CD4-positive, alpha-beta T cell (primary cell): ENCODE measurements around the gene GALNT11. TPM values are rescaled to one million over a fixed set of nuclear protein-coding genes. Genes with fewer than 3 reads are reported as not detected.

Experiments used
- ATAC-seq: fragments of 200-7000 bp; cut with Tn5 transposase; one replicate; pipeline ENCODE4 v1.10.0; 2022; ENCODE audit warnings: mild to moderate bottlenecking; ENCODE audit not compliant: poor library complexity
- CTCF ChIA-PET: fragments of 350-600 bp; sonication (Branson Sonifier 250); formaldehyde crosslinking; loops from one replicate; lab custom pipeline; 2021; ENCODE audit warnings: antibody characterized with exemption, inconsistent platforms; lab: Charles Lee
- POLR2A ChIA-PET: fragments of 350-600 bp; sonication (Branson Sonifier 250); formaldehyde crosslinking; loops from one replicate; lab custom pipeline; 2021; ENCODE audit warnings: antibody characterized with exemption, inconsistent platforms; lab: Charles Lee
- DNase-seq, 14 experiments: peaks; one replicate each; pipeline ENCODE4 v3.0.0-alpha.2; 2013 to 2020; ENCODE audit warnings: mixed read lengths in 2 of 14
- H3K27ac ChIP-seq, 2 donors: one replicate each; pipeline versions ENCODE4 v1.5.1 to v1.7.0; 2013; ENCODE audit warnings: low read length in 2 of 2, low read depth in 1 of 2, mild to moderate bottlenecking in 1 of 2
- H3K27me3 ChIP-seq, 2 experiments: 1 replicate in 1 of 2; 2 replicates in 1 of 2; pipeline versions ENCODE4 v1.6.1 to v1.7.0; 2013; ENCODE audit warnings: low read length in 2 of 2, control low read depth in 1 of 2, mild to moderate bottlenecking in 1 of 2, moderate library complexity in 1 of 2; ENCODE audit not compliant: insufficient read depth in 2 of 2, control insufficient read depth in 1 of 2
- H3K36me3 ChIP-seq: one replicate; pipeline ENCODE4 v1.6.1; 2013; ENCODE audit warnings: low read length, control low read depth; ENCODE audit not compliant: insufficient read depth
- H3K4me1 ChIP-seq: one replicate; pipeline ENCODE4 v1.6.1; 2013; ENCODE audit warnings: low read length, control low read depth; ENCODE audit not compliant: insufficient read depth
- H3K4me3 ChIP-seq: one replicate; pipeline ENCODE4 v1.5.1; 2013; ENCODE audit warnings: mild to moderate bottlenecking, low read length, moderate library complexity
- H3K9me3 ChIP-seq, 2 experiments: 1 replicate in 1 of 2; 2 replicates in 1 of 2; pipeline versions ENCODE4 v1.6.1 to v1.7.0; 2013; ENCODE audit warnings: low read length in 2 of 2, mild to moderate bottlenecking in 2 of 2, control low read depth in 1 of 2, moderate library complexity in 1 of 2; ENCODE audit not compliant: control insufficient read depth in 1 of 2, insufficient read depth in 1 of 2
- H3K27ac Mint-ChIP-seq: one replicate; pipeline ENCODE4 v1.8.0; 2020; ENCODE audit warnings: mixed read lengths
- H3K27me3 Mint-ChIP-seq: one replicate; pipeline ENCODE4 v1.8.0; 2021; ENCODE audit warnings: mixed read lengths
- H3K36me3 Mint-ChIP-seq: one replicate; pipeline ENCODE4 v1.8.0; 2021; ENCODE audit warnings: low read depth, mixed read lengths
- H3K4me1 Mint-ChIP-seq: one replicate; pipeline ENCODE4 v1.8.0; 2021; ENCODE audit warnings: low read depth, mixed read lengths
- H3K4me3 Mint-ChIP-seq: one replicate; pipeline ENCODE4 v1.8.0; 2020; ENCODE audit warnings: mild to moderate bottlenecking, mixed read lengths
- H3K9me3 Mint-ChIP-seq: one replicate; pipeline ENCODE4 v1.8.0; 2020; ENCODE audit warnings: mixed read lengths
- intact Hi-C, 2 experiments: fragments of 100-400 bp; cut with DNase I in 1 of 2; cut with micrococcal nuclease in 1 of 2; formaldehyde crosslinking; loops; one replicate each; pipeline versions ENCODE4 v1.15.1 to v1.9.0; 2023 to 2025; cut with DNase I, micrococcal nuclease
- total RNA-seq, 174 experiments: library from RNA in 2 of 174; stranded (reverse) in 2 of 174; gene quantifications; one replicate each; pipeline ENCODE4 v1.2.3 and lab custom pipeline; 2021 to 2026
- TF ChIP-seq, protein P1 (sequence below): fragments of 200-600 bp; IDR thresholded peaks from one replicate; pipeline ENCODE4 v1.8.0; 2022; ENCODE audit warnings: antibody characterized with exemption, mild to moderate bottlenecking

The GALNT11 gene
- total RNA-seq, 2 experiments from 2014 or later, result 20.7 to 22.2 TPM

DNA sequence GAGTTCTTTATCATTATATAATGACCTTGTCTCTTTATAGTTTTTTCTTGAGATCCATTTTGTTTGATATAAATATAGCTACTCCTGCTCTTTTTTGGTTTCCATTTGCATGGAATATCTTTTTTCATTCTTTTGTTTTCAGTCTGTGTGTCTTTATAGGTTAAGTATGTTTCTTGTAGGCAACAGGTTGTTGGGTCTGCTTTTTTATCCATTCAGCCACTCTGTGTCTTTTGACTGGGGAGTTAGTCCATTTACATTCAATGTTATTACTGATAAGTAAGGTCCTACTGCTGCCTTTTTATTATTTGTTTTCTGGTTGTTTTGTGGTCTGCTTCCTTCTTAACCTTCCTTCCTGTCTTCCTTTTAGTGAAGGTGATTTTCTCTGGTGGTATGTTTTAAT is 21.1 kb downstream of the GALNT11 start:
- Histone ChIP-seq H3K27me3 (no peaks in the 10 kb centered on the region), H3K27ac (no peak overlapping the region), H3K9me3 (peaks cover 8 to 15% of the 10 kb centered on the region in 2 experiments), H3K4me3 (no peak overlapping the region), H3K36me3 (no peaks in the 10 kb centered on the region), H3K4me1 (no peaks in the 10 kb centered on the region)
- Mint-ChIP-seq H3K27ac (no peak overlapping the region), H3K9me3 (peaks cover 28% of the 10 kb centered on the region), H3K4me1 (peaks cover 31% of the 10 kb centered on the region), H3K36me3 (peaks cover 66% of the 10 kb centered on the region), H3K4me3 (no peak overlapping the region), H3K27me3 (no peaks in the 10 kb centered on the region)
- CTCF ChIA-PET, result no interaction called here
- ATAC-seq (no peak), DNase-seq (no peak)
- POLR2A ChIA-PET, result interaction anchor here (0.6 kb wide), 1 partner anchor 761 kb away, joined by 3 read pairs; no protein-coding TSS in a partner anchor
- intact Hi-C loops, result no loop called here
- TF ChIP-seq, protein P1, sequence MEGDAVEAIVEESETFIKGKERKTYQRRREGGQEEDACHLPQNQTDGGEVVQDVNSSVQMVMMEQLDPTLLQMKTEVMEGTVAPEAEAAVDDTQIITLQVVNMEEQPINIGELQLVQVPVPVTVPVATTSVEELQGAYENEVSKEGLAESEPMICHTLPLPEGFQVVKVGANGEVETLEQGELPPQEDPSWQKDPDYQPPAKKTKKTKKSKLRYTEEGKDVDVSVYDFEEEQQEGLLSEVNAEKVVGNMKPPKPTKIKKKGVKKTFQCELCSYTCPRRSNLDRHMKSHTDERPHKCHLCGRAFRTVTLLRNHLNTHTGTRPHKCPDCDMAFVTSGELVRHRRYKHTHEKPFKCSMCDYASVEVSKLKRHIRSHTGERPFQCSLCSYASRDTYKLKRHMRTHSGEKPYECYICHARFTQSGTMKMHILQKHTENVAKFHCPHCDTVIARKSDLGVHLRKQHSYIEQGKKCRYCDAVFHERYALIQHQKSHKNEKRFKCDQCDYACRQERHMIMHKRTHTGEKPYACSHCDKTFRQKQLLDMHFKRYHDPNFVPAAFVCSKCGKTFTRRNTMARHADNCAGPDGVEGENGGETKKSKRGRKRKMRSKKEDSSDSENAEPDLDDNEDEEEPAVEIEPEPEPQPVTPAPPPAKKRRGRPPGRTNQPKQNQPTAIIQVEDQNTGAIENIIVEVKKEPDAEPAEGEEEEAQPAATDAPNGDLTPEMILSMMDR, result no peak

DNA sequence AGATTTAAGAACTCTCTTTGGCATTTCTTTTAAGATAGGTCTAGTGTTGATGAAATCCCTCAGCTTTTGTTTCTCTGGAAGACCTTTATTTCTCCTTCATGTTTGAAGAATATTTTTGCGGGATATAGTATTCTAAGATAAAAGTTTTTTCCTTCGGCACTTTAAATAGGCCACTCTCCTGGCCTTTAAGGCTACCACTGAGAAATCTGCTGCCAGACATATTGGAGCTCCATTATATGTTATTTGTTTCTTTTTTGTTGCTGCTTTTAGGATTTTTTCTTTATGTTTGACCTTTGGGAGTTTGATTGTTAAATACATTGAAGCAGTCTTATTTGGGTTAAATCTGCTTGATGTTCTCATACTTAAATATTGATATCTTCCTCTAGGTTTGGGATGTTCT is 22.6 kb downstream of the GALNT11 start:
- H3K27me3 ChIP-seq, result no peaks in the 10 kb centered on the region
- no peak overlapping the region for H3K27ac ChIP-seq
- DNase-seq (no peak), ATAC-seq (no peak)
- H3K36me3 ChIP-seq, result no peaks in the 10 kb centered on the region
- TF ChIP-seq, protein P1, result no peak
- peaks cover 7 to 15% of the 10 kb centered on the region in 2 experiments for H3K9me3 ChIP-seq
- H3K4me3 ChIP-seq, result no peak overlapping the region
- no peak overlapping the region for H3K4me3 Mint-ChIP-seq
- H3K4me1 Mint-ChIP-seq, result peaks cover 31% of the 10 kb centered on the region
- no peaks in the 10 kb centered on the region for H3K27me3 Mint-ChIP-seq
- H3K27ac Mint-ChIP-seq, result no peak overlapping the region
- H3K9me3 Mint-ChIP-seq, result peaks cover 21% of the 10 kb centered on the region
- peaks cover 57% of the 10 kb centered on the region for H3K36me3 Mint-ChIP-seq
- intact Hi-C loops, result no loop called here
- ChIA-PET POLR2A (no interaction called here), CTCF (no interaction called here)
- no peaks in the 10 kb centered on the region for H3K4me1 ChIP-seq

- Mint-ChIP-seq H3K36me3 (peaks cover 33% of the 10 kb centered on the region), H3K4me3 (no peak overlapping the region), H3K4me1 (peaks cover 31% of the 10 kb centered on the region), H3K27me3 (no peaks in the 10 kb centered on the region), H3K27ac (no peak overlapping the region), H3K9me3 (peaks cover 9% of the 10 kb centered on the region)
- no peak overlapping the region for H3K27ac ChIP-seq
- no peak for DNase-seq
- ATAC-seq, result no peak
- ChIA-PET CTCF (no interaction called here), POLR2A (no interaction called here)
- TF ChIP-seq, protein P1, result no peak
- H3K4me3 ChIP-seq, result no peak overlapping the region
- no peaks in the 10 kb centered on the region for H3K27me3 ChIP-seq
- intact Hi-C loops, result no loop called here
- H3K4me1 ChIP-seq, result no peaks in the 10 kb centered on the region
- H3K36me3 ChIP-seq, result no peaks in the 10 kb centered on the region
- peaks cover 4 to 10% of the 10 kb centered on the region in 2 experiments for H3K9me3 ChIP-seq
Measured at GRCh38 chr7:152050547-152050971, 25.1 kb downstream of the GALNT11 start.
